Testis (tissue), 3 donors: ENCODE results near the gene SULT2B1. TPM values are rescaled to one million over a fixed set of nuclear protein-coding genes. Genes with fewer than 3 reads are reported as not detected.
A peak's percentile ranks its signal among the peaks of the same experiment; 100 is the strongest.

Experiments
- DNase-seq: peaks from one replicate; pipeline ENCODE4 v3.0.0-alpha.2; 2019
- H3K27ac ChIP-seq, 2 donors: fragments of 200-600 bp; sonication (generic); one replicate each; pipeline ENCODE4 v1.5.1; 2019
- H3K27me3 ChIP-seq: fragments of 200-600 bp; sonication (generic); one replicate; pipeline ENCODE4 v1.5.1; 2019
- H3K36me3 ChIP-seq: fragments of 200-600 bp; sonication (generic); one replicate; pipeline ENCODE4 v1.5.1; 2017; ENCODE audit warnings: low read depth; ENCODE audit errors: missing control alignments
- H3K4me1 ChIP-seq: fragments of 200-600 bp; sonication (generic); one replicate; pipeline ENCODE4 v1.5.1; 2019
- H3K4me3 ChIP-seq, 2 donors: fragments of 200-600 bp; sonication (generic); one replicate each; pipeline ENCODE4 v1.5.1; 2017 to 2019
- H3K9me3 ChIP-seq: fragments of 200-600 bp; sonication (generic); one replicate; pipeline ENCODE4 v1.5.1; 2017
- POLR2A ChIP-seq: fragments of 450-650 bp; IDR thresholded peaks from one replicate; pipeline ENCODE4 v1.6.1; 2017; ENCODE audit warnings: antibody characterized with exemption, mild to moderate bottlenecking, moderate library complexity
- WGBS, 2 donors: methylation state at CpG; one replicate each; pipeline ENCODE4 v1.1.5; 2018; 5-methylcytosine and 5-hydroxymethylcytosine counted together
- intact Hi-C: fragments of 100-400 bp; cut with DNase I; formaldehyde crosslinking; loops from one replicate; pipeline ENCODE4 v1.15.1; 2023; ENCODE audit warnings: low total_unique reads
- polyA plus RNA-seq: library from polyadenylated mRNA; stranded (reverse); fragments of 350-450 nt; fragmentation: Illumina TruSeq; extraction: RNeasy Lipid Tissue Mini Kit (QIAGEN cat#74804); gene quantifications from one replicate; pipeline ENCODE4 v1.2.3, GENCODE V29; 2014; ENCODE audit warnings: low read depth, low replicate concordance; ENCODE audit not compliant: insufficient read depth
- total RNA-seq, 2 donors: library from RNA; depleted of rRNA; stranded (reverse); fragments of >200 nt; gene quantifications; one replicate each; pipeline ENCODE4 v1.2.3, GENCODE V29; 2016
- TF ChIP-seq, protein P1 (sequence below), 3 experiments: fragments of 450-650 bp in 2 of 3; fragments of 200-600 bp in 1 of 3; sonication (generic) in 1 of 3; IDR thresholded peaks; one replicate each; pipeline ENCODE4 v1.5.1; 2016 to 2019; ENCODE audit warnings: antibody characterized with exemption in 3 of 3, mild to moderate bottlenecking in 2 of 3, moderate library complexity in 1 of 3

The SULT2B1 gene
- total and polyA plus RNA-seq, 3 donors from 2014 or later = 1.0 to 1.4 (median 1.1) TPM

DNA sequence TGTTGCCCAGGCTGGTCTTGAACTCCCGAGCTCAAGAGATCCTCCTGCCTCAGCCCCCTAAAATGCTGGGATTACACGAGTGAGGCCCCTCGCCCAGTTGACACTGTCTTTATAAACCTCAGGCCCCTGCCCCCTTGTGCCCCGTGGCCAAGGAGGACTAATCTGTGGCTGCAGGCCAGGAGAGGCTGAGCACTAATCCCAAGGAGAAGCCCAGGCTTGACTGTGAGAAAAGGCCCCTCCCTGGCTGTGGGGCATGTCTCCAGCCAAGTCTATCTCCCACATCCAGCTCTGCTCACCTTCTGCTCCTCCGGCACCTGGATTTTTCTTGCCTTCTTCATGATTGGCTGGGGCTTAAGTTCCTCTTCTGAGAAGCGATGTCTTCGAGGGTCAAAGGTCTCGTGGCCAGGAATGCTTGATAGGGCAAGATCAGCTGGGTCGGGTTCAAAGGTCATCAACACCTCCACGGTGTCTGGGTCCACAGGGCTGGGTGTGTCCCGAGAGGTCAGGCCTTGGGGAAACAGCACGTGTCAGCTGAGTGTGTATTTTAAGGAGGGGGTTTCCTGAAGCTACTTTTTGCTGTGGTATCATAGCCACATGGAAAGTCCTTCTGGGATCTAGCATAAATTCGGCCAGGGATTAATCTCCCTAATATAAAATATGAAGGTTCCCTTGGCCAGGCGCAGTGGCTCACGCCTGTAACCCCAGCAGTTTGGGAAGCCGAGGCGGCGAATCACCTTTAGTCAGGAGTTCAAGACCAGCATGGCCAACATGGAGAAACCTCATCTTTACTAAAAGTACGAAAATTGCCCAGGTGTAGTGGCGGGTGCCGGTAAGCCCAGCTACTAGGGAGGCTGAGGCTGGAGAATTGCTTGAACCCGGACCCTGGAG lies 81.4 kb downstream of the SULT2B1 start:
- TF ChIP-seq, protein P1, sequence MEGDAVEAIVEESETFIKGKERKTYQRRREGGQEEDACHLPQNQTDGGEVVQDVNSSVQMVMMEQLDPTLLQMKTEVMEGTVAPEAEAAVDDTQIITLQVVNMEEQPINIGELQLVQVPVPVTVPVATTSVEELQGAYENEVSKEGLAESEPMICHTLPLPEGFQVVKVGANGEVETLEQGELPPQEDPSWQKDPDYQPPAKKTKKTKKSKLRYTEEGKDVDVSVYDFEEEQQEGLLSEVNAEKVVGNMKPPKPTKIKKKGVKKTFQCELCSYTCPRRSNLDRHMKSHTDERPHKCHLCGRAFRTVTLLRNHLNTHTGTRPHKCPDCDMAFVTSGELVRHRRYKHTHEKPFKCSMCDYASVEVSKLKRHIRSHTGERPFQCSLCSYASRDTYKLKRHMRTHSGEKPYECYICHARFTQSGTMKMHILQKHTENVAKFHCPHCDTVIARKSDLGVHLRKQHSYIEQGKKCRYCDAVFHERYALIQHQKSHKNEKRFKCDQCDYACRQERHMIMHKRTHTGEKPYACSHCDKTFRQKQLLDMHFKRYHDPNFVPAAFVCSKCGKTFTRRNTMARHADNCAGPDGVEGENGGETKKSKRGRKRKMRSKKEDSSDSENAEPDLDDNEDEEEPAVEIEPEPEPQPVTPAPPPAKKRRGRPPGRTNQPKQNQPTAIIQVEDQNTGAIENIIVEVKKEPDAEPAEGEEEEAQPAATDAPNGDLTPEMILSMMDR (IDR thresholded peaks at IDR 0.05) = no peak
- no peak for TF ChIP-seq POLR2A
- H3K36me3 ChIP-seq = no peaks in the 10 kb centered on the region
- WGBS, 2 donors = 62 to 67% methylated on average over 20 to 22 of the region's 22 CpGs
- peak overlapping the region in 1 of 2 donors; percentile 72 for H3K4me3 ChIP-seq
- DNase-seq = no peak
- no peaks in the 10 kb centered on the region for H3K9me3 ChIP-seq
- intact Hi-C loops = no loop called here
- peaks cover 47% of the 10 kb centered on the region for H3K4me1 ChIP-seq
- peak overlapping the region; percentile 98 to 99 for H3K27ac ChIP-seq
- H3K27me3 ChIP-seq = no peaks in the 10 kb centered on the region

DNA sequence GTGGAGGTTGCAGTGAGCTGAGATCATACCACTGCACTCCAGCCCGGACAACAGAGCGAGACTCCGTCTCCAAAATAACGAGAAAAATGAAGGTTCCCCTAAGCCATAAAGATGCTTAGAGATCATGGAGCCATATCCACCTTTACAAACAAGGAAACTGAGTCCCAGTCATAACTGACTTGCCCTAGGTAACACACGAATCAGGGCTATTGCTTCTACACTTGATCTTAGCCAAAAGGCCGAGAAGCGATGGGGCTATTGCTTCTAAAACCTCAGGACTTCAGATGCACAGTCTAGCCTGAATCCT lies 82.0 kb downstream of the SULT2B1 start:
- H3K27me3 ChIP-seq = no peaks in the 10 kb centered on the region
- intact Hi-C loops = no loop called here
- DNase-seq = no peak
- H3K4me3 ChIP-seq = peak overlapping the region in 1 of 2 donors; percentile 72
- no peaks in the 10 kb centered on the region for H3K36me3 ChIP-seq
- H3K27ac ChIP-seq = peak overlapping the region; percentile 98 to 99
- peaks cover 52% of the 10 kb centered on the region for H3K4me1 ChIP-seq
- 17 to 22% methylated on average over 7 of the region's 7 CpGs for WGBS, 2 donors
- H3K9me3 ChIP-seq = no peaks in the 10 kb centered on the region
- no peak for TF ChIP-seq POLR2A

DNA sequence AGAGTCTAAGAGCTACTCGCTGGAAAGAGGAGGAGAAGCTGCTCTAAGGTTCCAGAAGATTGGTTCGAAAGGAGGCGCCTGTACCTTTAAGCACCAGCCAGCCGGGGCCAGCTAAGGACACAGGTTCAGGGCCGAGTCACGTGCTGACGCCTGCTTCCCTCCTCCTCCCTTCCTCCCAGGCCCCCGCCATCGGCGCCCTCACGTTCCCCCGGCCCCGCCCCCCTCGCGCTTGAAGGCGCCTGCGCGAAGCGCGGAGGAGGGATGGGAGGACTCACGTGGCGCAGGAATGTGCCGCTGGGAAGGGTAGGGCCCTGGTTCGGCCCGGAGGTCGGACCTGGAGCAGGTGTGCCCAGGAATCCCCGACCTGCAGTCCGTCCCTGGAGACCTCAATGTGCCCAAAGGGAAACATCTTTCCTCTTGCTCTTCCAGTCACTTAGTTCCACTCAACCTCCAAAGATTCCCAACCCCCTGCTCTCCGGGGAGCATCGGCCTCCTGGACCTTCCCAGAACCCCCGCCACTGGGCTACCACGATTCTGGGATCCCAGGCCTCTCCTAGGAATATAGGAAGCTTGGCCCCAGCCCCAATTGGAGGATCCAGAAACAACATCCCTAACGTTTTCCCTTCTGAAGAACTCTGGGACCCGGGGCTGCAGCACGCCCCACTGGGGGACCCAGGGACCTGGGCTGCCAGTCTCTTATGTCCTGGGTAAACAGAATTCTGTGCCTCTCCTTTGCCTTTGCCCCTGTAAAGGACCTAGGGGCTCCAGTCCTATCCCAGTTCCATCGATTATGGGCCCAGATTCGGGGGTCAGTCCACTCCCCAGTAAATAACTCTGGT lies 82.7 kb downstream of the SULT2B1 start:
- peak; percentile 99 for DNase-seq
- Histone ChIP-seq H3K36me3 (no peaks in the 10 kb centered on the region), H3K4me1 (peaks cover 52% of the 10 kb centered on the region), H3K27me3 (no peaks in the 10 kb centered on the region), H3K4me3 (peak overlapping the region; percentile 72 to 82), H3K27ac (peak overlapping the region; percentile 98 to 99), H3K9me3 (no peaks in the 10 kb centered on the region)
- 2% methylated on average over 16 to 37 of the region's 37 CpGs for WGBS, 2 donors
- TF ChIP-seq, protein P1 (IDR thresholded peaks at IDR 0.05) = peak in 1 of 3 experiments; percentile 4
- no peak for TF ChIP-seq POLR2A
- intact Hi-C loops = no loop called here

DNA sequence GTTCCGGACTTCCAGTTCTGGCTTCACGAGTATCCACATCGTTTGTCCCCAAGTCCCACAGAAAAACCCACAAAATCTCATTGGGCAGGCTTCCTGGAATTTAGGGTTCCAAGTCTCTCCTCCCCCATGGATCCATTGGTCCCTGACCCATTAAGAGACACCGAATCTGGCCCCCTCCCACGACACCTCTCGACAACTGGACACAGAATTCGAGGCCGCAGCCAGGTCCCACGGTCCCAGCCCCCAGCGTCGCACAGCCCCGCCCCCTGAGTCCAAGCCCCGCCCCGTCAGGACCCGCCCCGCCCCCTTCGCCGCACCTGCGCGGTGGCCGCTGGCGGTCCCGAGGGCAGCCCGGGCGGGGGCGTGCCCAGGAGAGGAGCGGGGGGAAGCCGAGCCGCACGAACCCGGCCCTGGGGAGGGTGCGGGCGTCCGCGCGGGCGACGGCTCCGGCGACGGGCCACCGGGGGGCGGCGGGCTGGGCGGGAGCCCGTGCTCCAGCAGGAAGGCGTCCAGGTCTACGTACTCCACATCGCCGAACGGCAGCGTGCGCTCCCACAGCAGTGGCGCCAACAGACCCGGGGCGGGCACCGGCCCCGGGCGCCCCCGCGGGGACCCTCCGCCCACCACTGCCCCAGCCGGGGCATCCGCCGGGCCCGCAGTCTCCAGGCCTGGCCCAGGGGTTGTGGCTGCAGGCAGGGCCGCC lies 83.4 kb downstream of the SULT2B1 start:
- peak; percentile 88 for DNase-seq
- 0 to 3% methylated on average over 4 to 42 of the region's 67 CpGs for WGBS, 2 donors
- H3K4me1 ChIP-seq = peaks cover 45% of the 10 kb centered on the region
- peak overlapping the region; percentile 98 to 99 for H3K27ac ChIP-seq
- H3K9me3 ChIP-seq = no peaks in the 10 kb centered on the region
- intact Hi-C loops = no loop called here
- H3K4me3 ChIP-seq = peak overlapping the region; percentile 72 to 82
- H3K27me3 ChIP-seq = no peaks in the 10 kb centered on the region
- peak; percentile 81 for TF ChIP-seq POLR2A
- TF ChIP-seq, protein P1 (IDR thresholded peaks at IDR 0.05) = no peak
- H3K36me3 ChIP-seq = no peaks in the 10 kb centered on the region
